H9 (cell line): Measurements from ENCODE around the gene KCNJ10. TPM values are rescaled to one million over a fixed set of nuclear protein-coding genes. Genes with fewer than 3 reads are reported as not detected.

Experiments used
- DNase-seq: peaks from one replicate; pipeline ENCODE4 v3.0.0-alpha.2; 2017
- H2AFZ ChIP-seq: one replicate; pipeline ENCODE4 v1.6.1; 2013; ENCODE audit warnings: mild to moderate bottlenecking, low read length, control low read depth, moderate library complexity
- H2AK5ac ChIP-seq: 2 replicates; pipeline ENCODE4 v1.6.1; 2013; ENCODE audit warnings: low read length, control low read depth, mixed read lengths; ENCODE audit not compliant: insufficient read length
- H2BK120ac ChIP-seq: one replicate; pipeline ENCODE4 v1.6.1; 2013; ENCODE audit warnings: low read depth, mild to moderate bottlenecking, low read length, control low read depth, inconsistent platforms; ENCODE audit not compliant: poor library complexity, severe bottlenecking
- H2BK12ac ChIP-seq: 2 replicates; pipeline ENCODE4 v1.6.1; 2013; ENCODE audit warnings: low read length, control low read depth, mixed read lengths, low read depth; ENCODE audit not compliant: insufficient read length
- H2BK15ac ChIP-seq: 2 replicates; pipeline ENCODE4 v1.6.1; 2013; ENCODE audit warnings: low read depth, low read length, control low read depth
- H2BK20ac ChIP-seq: one replicate; pipeline ENCODE4 v1.6.1; 2013; ENCODE audit warnings: low read depth, mild to moderate bottlenecking, low read length, control low read depth, inconsistent platforms; ENCODE audit not compliant: poor library complexity, severe bottlenecking
- H2BK5ac ChIP-seq: 2 replicates; pipeline ENCODE4 v1.6.1; 2013; ENCODE audit warnings: low read length, control low read depth, mixed read lengths; ENCODE audit not compliant: insufficient read length
- H3K14ac ChIP-seq: 2 replicates; pipeline ENCODE4 v1.6.1; 2013; ENCODE audit warnings: low read length, control low read depth; ENCODE audit not compliant: insufficient read depth
- H3K18ac ChIP-seq: 2 replicates; pipeline ENCODE4 v1.6.1; 2013; ENCODE audit warnings: low read depth, mild to moderate bottlenecking, mixed read lengths, low read length, control low read depth; ENCODE audit not compliant: insufficient read length
- H3K23ac ChIP-seq: 2 replicates; pipeline ENCODE4 v1.6.1; 2013; ENCODE audit warnings: low read length, control low read depth, mixed read lengths, low read depth; ENCODE audit not compliant: insufficient read length
- H3K23me2 ChIP-seq: 2 replicates; pipeline ENCODE4 v1.6.1; 2013; ENCODE audit warnings: low read depth, mild to moderate bottlenecking, mixed read lengths, low read length, control low read depth; ENCODE audit not compliant: insufficient read length, poor library complexity, severe bottlenecking
- H3K27ac ChIP-seq: 2 replicates; pipeline ENCODE4 v1.5.1; 2013; ENCODE audit warnings: low read length, control low read depth, mixed read lengths, low read depth; ENCODE audit not compliant: insufficient read length
- H3K27me3 ChIP-seq: 2 replicates; pipeline ENCODE4 v1.6.1; 2013; ENCODE audit warnings: low read length, control low read depth, inconsistent platforms; ENCODE audit not compliant: insufficient read depth
- H3K4ac ChIP-seq: 2 replicates; pipeline ENCODE4 v1.6.1; 2013; ENCODE audit warnings: low read depth, mild to moderate bottlenecking, control low read depth, inconsistent platforms, low read length, moderate library complexity
- H3K4me1 ChIP-seq: 2 replicates; pipeline ENCODE4 v1.6.1; 2013; ENCODE audit warnings: low read length, control low read depth, inconsistent platforms; ENCODE audit not compliant: insufficient read depth
- H3K4me2 ChIP-seq: 2 replicates; pipeline ENCODE4 v1.6.1; 2013; ENCODE audit warnings: low read length, control low read depth, mixed read lengths; ENCODE audit not compliant: insufficient read length, insufficient read depth
- H3K56ac ChIP-seq: 2 replicates; pipeline ENCODE4 v1.6.1; 2013; ENCODE audit warnings: low read depth, mild to moderate bottlenecking, mixed read lengths, low read length, control low read depth; ENCODE audit not compliant: insufficient read length
- H3K79me1 ChIP-seq: 2 replicates; pipeline ENCODE4 v1.6.1; 2013; ENCODE audit warnings: low read depth, mild to moderate bottlenecking, moderate library complexity, low read length, control low read depth, inconsistent platforms; ENCODE audit not compliant: insufficient read depth, poor library complexity, severe bottlenecking
- H3K79me2 ChIP-seq: 2 replicates; pipeline ENCODE4 v1.6.1; 2013; ENCODE audit warnings: low read length, control low read depth, inconsistent platforms; ENCODE audit not compliant: insufficient read depth
- H3K9ac ChIP-seq: 2 replicates; pipeline ENCODE4 v1.6.1; 2013; ENCODE audit warnings: low read length, control low read depth, mixed read lengths; ENCODE audit not compliant: insufficient read length; ENCODE audit errors: extremely low read depth
- H3K9me3 ChIP-seq: one replicate; pipeline ENCODE4 v1.6.1; 2013; ENCODE audit warnings: low read depth, low read length, inconsistent platforms; ENCODE audit not compliant: control insufficient read depth
- H3T11ph ChIP-seq: one replicate; pipeline ENCODE4 v1.6.1; 2013; ENCODE audit warnings: mild to moderate bottlenecking, low read length, control low read depth, inconsistent platforms
- H4K20me1 ChIP-seq: one replicate; pipeline ENCODE4 v1.6.1; 2013; ENCODE audit not compliant: control insufficient read depth, insufficient read length, insufficient read depth
- H4K5ac ChIP-seq: 2 replicates; pipeline ENCODE4 v1.6.1; 2013; ENCODE audit warnings: low read depth, mild to moderate bottlenecking, mixed read lengths, low read length, control low read depth; ENCODE audit not compliant: insufficient read length
- H4K8ac ChIP-seq: replicated peaks from 2 replicates; pipeline ENCODE4 v1.6.1; 2013; ENCODE audit warnings: low read length, control low read depth, mixed read lengths, low read depth; ENCODE audit not compliant: insufficient read length
- H4K91ac ChIP-seq: 2 replicates; pipeline ENCODE4 v1.6.1; 2013; ENCODE audit warnings: low read depth, mild to moderate bottlenecking, moderate library complexity, mixed read lengths, low read length, control low read depth; ENCODE audit not compliant: insufficient read length
- H3K27ac Mint-ChIP-seq, 3 experiments: 2 replicates in 2 of 3; 3 replicates in 1 of 3; pipeline ENCODE4 v1.8.0; 2020 to 2021; ENCODE audit warnings: mixed read lengths in 3 of 3, mild to moderate bottlenecking in 1 of 3, moderate library complexity in 1 of 3
- H3K27me3 Mint-ChIP-seq: 2 replicates; pipeline ENCODE4 v1.8.0; 2021; ENCODE audit warnings: low read depth, mild to moderate bottlenecking, moderate library complexity, mixed read lengths
- H3K36me3 Mint-ChIP-seq, 3 experiments: 2 replicates in 2 of 3; 3 replicates in 1 of 3; pipeline ENCODE4 v1.8.0; 2020 to 2021; ENCODE audit warnings: low read depth in 3 of 3, mixed read lengths in 3 of 3; ENCODE audit not compliant: insufficient read depth in 1 of 3
- H3K4me1 Mint-ChIP-seq, 2 experiments: 2 replicates each; pipeline ENCODE4 v1.8.0; 2020; ENCODE audit warnings: mixed read lengths in 2 of 2
- H3K4me3 Mint-ChIP-seq, 2 experiments: 2 replicates in 1 of 2; 3 replicates in 1 of 2; pipeline ENCODE4 v1.8.0; 2020 to 2021; ENCODE audit warnings: mild to moderate bottlenecking in 2 of 2, mixed read lengths in 2 of 2, moderate library complexity in 1 of 2
- H3K9me3 Mint-ChIP-seq, 2 experiments: 2 replicates in 1 of 2; 3 replicates in 1 of 2; pipeline ENCODE4 v1.8.0; 2020; ENCODE audit warnings: mild to moderate bottlenecking in 2 of 2, mixed read lengths in 2 of 2, moderate library complexity in 1 of 2
- CTCF ChIP-seq: fragments of 200-600 bp; sonication (generic); conservative IDR thresholded peaks from 3 replicates; pipeline ENCODE4 v1.8.0; 2021; ENCODE audit warnings: antibody characterized with exemption, mild to moderate bottlenecking
- WGBS: extraction: QIAGEN DNeasy Blood & Tissue Kit; methylation state at CpG from one replicate; pipeline ENCODE4 v1.1.7; 2013; ENCODE audit warnings: missing lambda C conversion rate, low lambda C conversion rate, mixed read lengths; ENCODE audit not compliant: insufficient read length; ENCODE audit errors: extremely low coverage; 5-methylcytosine and 5-hydroxymethylcytosine counted together
- total RNA-seq: library from RNA; stranded (reverse); gene quantifications from 2 replicates; pipeline ENCODE4 v1.2.1, GENCODE V29; 2021

KCNJ10 gene
- total RNA-seq, 1 experiment from 2014 or later = 0.44 TPM

GRCh38 chr1:160109686-160110085, 39.7 kb upstream of the KCNJ10 start:
- Histone ChIP-seq H2AFZ (no peak overlapping the region), H2BK120ac (no peak overlapping the region), H3K4me1 (peaks cover 8% of the 10 kb centered on the region; the same call in 1 of the 2 replicates), H3K14ac (no peak overlapping the region), H3K56ac (no peak overlapping the region), H3K9ac (no peak overlapping the region), H3K4me2 (no peak overlapping the region), H2BK12ac (no peak overlapping the region), H3K18ac (no peak overlapping the region), H2AK5ac (no peak overlapping the region), H4K8ac (no peak overlapping the region), H3K79me2 (no peaks in the 10 kb centered on the region), H3K9me3 (no peaks in the 10 kb centered on the region), H2BK5ac (no peak overlapping the region), H3K23ac (no peak overlapping the region), H3K4ac (no peak overlapping the region), H4K91ac (no peak overlapping the region), H4K5ac (no peak overlapping the region), H2BK20ac (no peak overlapping the region), H3K27me3 (no peaks in the 10 kb centered on the region), H3K79me1 (no peaks in the 10 kb centered on the region), H4K20me1 (no peaks in the 10 kb centered on the region), H3K23me2 (no peaks in the 10 kb centered on the region), H3T11ph (no peak overlapping the region), H2BK15ac (no peak overlapping the region), H3K27ac (no peak overlapping the region)
- DNase-seq = no peak
- H3K36me3 Mint-ChIP-seq = no peaks in the 10 kb centered on the region; a peak in 1 of 7 replicates
- H3K27ac Mint-ChIP-seq = peak overlapping the region; percentile 37 to 87 (median 84); a peak in 5 of 7 replicates
- H3K4me3 Mint-ChIP-seq = peak overlapping the region in 1 of 2 experiments; percentile 52; a peak in 2 of 5 replicates
- peaks cover 5% of the 10 kb centered on the region for H3K27me3 Mint-ChIP-seq
- WGBS = no CpG with 5 or more reads among the region's 4 CpGs
- TF ChIP-seq CTCF = no peak
- no peaks in the 10 kb centered on the region; a peak in 1 of 5 replicates for H3K9me3 Mint-ChIP-seq
- H3K4me1 Mint-ChIP-seq = peaks cover 47 to 58% of the 10 kb centered on the region in 2 experiments
